Measurements from ENCODE around the gene GTF2F2.

The GTF2F2 gene

GRCh38 chr13:45249662-45250061 is 129.4 kb downstream of the GTF2F2 start:
- TF ChIP-seq SUZ12 (IDR thresholded peaks at IDR 0.05), result no peak
- no peak for TF ChIP-seq HDGF (IDR thresholded peaks at IDR 0.05; ENCODE audit: borderline replicate concordance)
- TF ChIP-seq FOXM1 (IDR thresholded peaks at IDR 0.05; ENCODE audit: borderline replicate concordance), result no peak
- TF ChIP-seq FOXK2 (IDR thresholded peaks at IDR 0.05), result no peak
- no peak for TF ChIP-seq CTBP1 (IDR thresholded peaks at IDR 0.05; ENCODE audit: borderline replicate concordance)
- TF ChIP-seq L3MBTL2 (conservative IDR thresholded peaks at IDR 0.05), result no peak
- TF ChIP-seq PKNOX1 (IDR thresholded peaks at IDR 0.05), result no peak
- no peak for TF ChIP-seq BHLHE40 (IDR thresholded peaks at IDR 0.05; ENCODE audit: borderline replicate concordance)
- TF ChIP-seq ARNT (IDR thresholded peaks at IDR 0.05), result no peak
- no peak for TF ChIP-seq FOXA1 (IDR thresholded peaks at IDR 0.05)
- no peak for TF ChIP-seq LEF1 (IDR thresholded peaks at IDR 0.05; ENCODE audit: borderline replicate concordance)
- no peak for TF ChIP-seq TARDBP (IDR thresholded peaks at IDR 0.05)
- TF ChIP-seq NFRKB (IDR thresholded peaks at IDR 0.05), result no peak
- no peak for TF ChIP-seq SP1 (IDR thresholded peaks at IDR 0.05)
- no peak for TF ChIP-seq ELF4 (IDR thresholded peaks at IDR 0.05)
- CTCF ChIA-PET, result interaction anchor here (0.6 to 1.6 kb wide), 2 partner anchors 19 to 32 kb away, joined by 4 read pairs; no protein-coding TSS in a partner anchor

GRCh38 chr13:45254396-45254795 is 134.1 kb downstream of the GTF2F2 start:
- POLR2A ChIA-PET, result no interaction called here
- CTCF ChIA-PET, result no interaction called here
- no peak for TF ChIP-seq NFRKB (IDR thresholded peaks at IDR 0.05)
- TF ChIP-seq BHLHE40 (IDR thresholded peaks at IDR 0.05; ENCODE audit: borderline replicate concordance), result no peak
- TF ChIP-seq ZNF384 (IDR thresholded peaks at IDR 0.05), result no peak
- no peak for TF ChIP-seq SUZ12 (IDR thresholded peaks at IDR 0.05)
- no peak for TF ChIP-seq ELF4 (IDR thresholded peaks at IDR 0.05)
- no peak for TF ChIP-seq TARDBP (IDR thresholded peaks at IDR 0.05)
- no peak for TF ChIP-seq L3MBTL2 (conservative IDR thresholded peaks at IDR 0.05)
- no peak for TF ChIP-seq HDGF (IDR thresholded peaks at IDR 0.05; ENCODE audit: borderline replicate concordance)
- no peak for TF ChIP-seq LEF1 (IDR thresholded peaks at IDR 0.05; ENCODE audit: borderline replicate concordance)
- no peak for TF ChIP-seq FOXK2 (IDR thresholded peaks at IDR 0.05)
- TF ChIP-seq FOXA1 (IDR thresholded peaks at IDR 0.05), result no peak
- no peak for DNase-seq (ENCODE audit: extremely low spot score)

More at GRCh38 chr13:45249662-45250061, 129.4 kb downstream of the GTF2F2 start:
- no peak for DNase-seq (ENCODE audit: extremely low spot score)
- POLR2A ChIA-PET, result no interaction called here

GRCh38 chr13:45255247-45255987 is 135.1 kb downstream of the GTF2F2 start:
- DNase-seq (ENCODE audit: extremely low spot score), result no peak
- TF ChIP-seq L3MBTL2 (conservative IDR thresholded peaks at IDR 0.05) (no peak), NFRKB (IDR thresholded peaks at IDR 0.05) (no peak), BHLHE40 (IDR thresholded peaks at IDR 0.05; ENCODE audit: borderline replicate concordance) (no peak), FOXA1 (IDR thresholded peaks at IDR 0.05) (no peak), TARDBP (IDR thresholded peaks at IDR 0.05) (no peak), HDGF (IDR thresholded peaks at IDR 0.05; ENCODE audit: borderline replicate concordance) (no peak), LEF1 (IDR thresholded peaks at IDR 0.05; ENCODE audit: borderline replicate concordance) (no peak), ELF4 (IDR thresholded peaks at IDR 0.05) (no peak), PKNOX1 (IDR thresholded peaks at IDR 0.05) (no peak), SP1 (IDR thresholded peaks at IDR 0.05) (no peak)
- CTCF ChIA-PET, result no interaction called here
- POLR2A ChIA-PET, result no interaction called here

- ChIA-PET POLR2A (no interaction called here), CTCF (no interaction called here)
Observed at GRCh38 chr13:45256254-45256653, 135.9 kb downstream of the GTF2F2 start.

GRCh38 chr13:45257638-45258333 is 137.5 kb downstream of the GTF2F2 start:
- ChIA-PET CTCF (no interaction called here), POLR2A (no interaction called here)
- DNase-seq (ENCODE audit: extremely low spot score), result no peak
- TF ChIP-seq SUZ12 (IDR thresholded peaks at IDR 0.05) (no peak), FOXK2 (IDR thresholded peaks at IDR 0.05) (no peak), SP1 (IDR thresholded peaks at IDR 0.05) (no peak), NFRKB (IDR thresholded peaks at IDR 0.05) (no peak)

More at GRCh38 chr13:45256254-45256653, 135.9 kb downstream of the GTF2F2 start:
- TF ChIP-seq SUZ12 (IDR thresholded peaks at IDR 0.05) (no peak), SP1 (IDR thresholded peaks at IDR 0.05) (no peak), LEF1 (IDR thresholded peaks at IDR 0.05; ENCODE audit: borderline replicate concordance) (no peak), FOXM1 (IDR thresholded peaks at IDR 0.05; ENCODE audit: borderline replicate concordance) (no peak), TARDBP (IDR thresholded peaks at IDR 0.05) (no peak), CTBP1 (IDR thresholded peaks at IDR 0.05; ENCODE audit: borderline replicate concordance) (no peak), L3MBTL2 (conservative IDR thresholded peaks at IDR 0.05) (no peak), ELF4 (IDR thresholded peaks at IDR 0.05) (no peak), NFRKB (IDR thresholded peaks at IDR 0.05) (no peak), ARNT (IDR thresholded peaks at IDR 0.05) (no peak), ZNF384 (IDR thresholded peaks at IDR 0.05) (no peak), FOXA1 (IDR thresholded peaks at IDR 0.05) (no peak), BHLHE40 (IDR thresholded peaks at IDR 0.05; ENCODE audit: borderline replicate concordance) (no peak), HDGF (IDR thresholded peaks at IDR 0.05; ENCODE audit: borderline replicate concordance) (no peak), PKNOX1 (IDR thresholded peaks at IDR 0.05) (no peak), FOXK2 (IDR thresholded peaks at IDR 0.05) (no peak)
- DNase-seq (ENCODE audit: extremely low spot score), result no peak

- TF ChIP-seq ELF4 (IDR thresholded peaks at IDR 0.05), result no peak
- no peak for TF ChIP-seq FOXM1 (IDR thresholded peaks at IDR 0.05; ENCODE audit: borderline replicate concordance)
- no peak for TF ChIP-seq FOXK2 (IDR thresholded peaks at IDR 0.05)
- CTCF ChIA-PET, result no interaction called here
- POLR2A ChIA-PET, result no interaction called here
- DNase-seq (ENCODE audit: extremely low spot score), result no peak
Observed at GRCh38 chr13:45258334-45258675, 138.0 kb downstream of the GTF2F2 start.

Measured in HEK293T (cell line).